ENCODE measurements around the gene ZSCAN16. TPM values are rescaled to one million over a fixed set of nuclear protein-coding genes. Genes with fewer than 3 reads are reported as not detected.
A peak's percentile ranks its signal among the peaks of the same experiment; 100 is the strongest.

ZSCAN16 gene
- total and polyA plus RNA-seq, 2 of the 13 experiments (the other 11 are each of a cell fraction or from before 2014, with no cell fraction given), result 5.7 to 12.7 TPM

DNA sequence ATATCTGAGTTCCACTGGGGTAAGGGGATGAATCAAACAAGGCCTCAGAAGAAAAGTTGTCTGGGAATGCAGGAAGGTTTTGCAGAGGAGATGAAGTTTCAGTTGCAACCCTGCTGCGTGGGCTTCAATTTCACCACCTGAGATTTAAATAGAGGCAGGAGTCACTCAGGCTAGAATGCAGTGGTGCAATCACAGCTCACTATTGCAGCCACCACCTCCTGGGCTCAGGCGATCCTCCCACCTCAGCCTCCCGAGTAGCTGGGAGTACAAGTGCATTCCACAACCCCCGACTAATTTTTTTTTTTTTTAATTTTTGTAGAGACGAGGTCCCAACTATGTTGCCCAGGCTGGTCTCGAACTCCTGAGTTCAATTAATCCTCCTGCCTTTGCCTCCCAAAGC lies 45.6 kb upstream of the ZSCAN16 start:
- ATAC-seq, result no peak
- BruUV-seq (replicated peaks), result no TSS peak
- TF ChIP-seq, protein P1, sequence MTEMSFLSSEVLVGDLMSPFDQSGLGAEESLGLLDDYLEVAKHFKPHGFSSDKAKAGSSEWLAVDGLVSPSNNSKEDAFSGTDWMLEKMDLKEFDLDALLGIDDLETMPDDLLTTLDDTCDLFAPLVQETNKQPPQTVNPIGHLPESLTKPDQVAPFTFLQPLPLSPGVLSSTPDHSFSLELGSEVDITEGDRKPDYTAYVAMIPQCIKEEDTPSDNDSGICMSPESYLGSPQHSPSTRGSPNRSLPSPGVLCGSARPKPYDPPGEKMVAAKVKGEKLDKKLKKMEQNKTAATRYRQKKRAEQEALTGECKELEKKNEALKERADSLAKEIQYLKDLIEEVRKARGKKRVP (CRISPR knock-in tag; IDR thresholded peaks at IDR 0.05), result peak in 1 of 2 experiments; percentile 37; a peak in 1 of 4 replicates
- TF ChIP-seq ZNF543 (CRISPR knock-in tag; IDR thresholded peaks at IDR 0.05), result no peak
- no peak for TF ChIP-seq ZSCAN30 (CRISPR knock-in tag; IDR thresholded peaks at IDR 0.05)
- TF ChIP-seq, protein P2, sequence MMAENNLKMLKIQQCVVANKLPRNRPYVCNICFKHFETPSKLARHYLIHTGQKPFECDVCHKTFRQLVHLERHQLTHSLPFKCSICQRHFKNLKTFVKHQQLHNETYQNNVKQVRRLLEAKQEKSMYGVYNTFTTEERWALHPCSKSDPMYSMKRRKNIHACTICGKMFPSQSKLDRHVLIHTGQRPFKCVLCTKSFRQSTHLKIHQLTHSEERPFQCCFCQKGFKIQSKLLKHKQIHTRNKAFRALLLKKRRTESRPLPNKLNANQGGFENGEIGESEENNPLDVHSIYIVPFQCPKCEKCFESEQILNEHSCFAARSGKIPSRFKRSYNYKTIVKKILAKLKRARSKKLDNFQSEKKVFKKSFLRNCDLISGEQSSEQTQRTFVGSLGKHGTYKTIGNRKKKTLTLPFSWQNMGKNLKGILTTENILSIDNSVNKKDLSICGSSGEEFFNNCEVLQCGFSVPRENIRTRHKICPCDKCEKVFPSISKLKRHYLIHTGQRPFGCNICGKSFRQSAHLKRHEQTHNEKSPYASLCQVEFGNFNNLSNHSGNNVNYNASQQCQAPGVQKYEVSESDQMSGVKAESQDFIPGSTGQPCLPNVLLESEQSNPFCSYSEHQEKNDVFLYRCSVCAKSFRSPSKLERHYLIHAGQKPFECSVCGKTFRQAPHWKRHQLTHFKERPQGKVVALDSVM (CRISPR knock-in tag; IDR thresholded peaks at IDR 0.05), result peak; percentile 56
- no peak for TF ChIP-seq ZC3H4 (CRISPR knock-in tag; IDR thresholded peaks at IDR 0.05; ENCODE audit: borderline replicate concordance)
- TF ChIP-seq MXD4 (CRISPR knock-in tag; IDR thresholded peaks at IDR 0.05), result no peak
- TF ChIP-seq, protein P3, sequence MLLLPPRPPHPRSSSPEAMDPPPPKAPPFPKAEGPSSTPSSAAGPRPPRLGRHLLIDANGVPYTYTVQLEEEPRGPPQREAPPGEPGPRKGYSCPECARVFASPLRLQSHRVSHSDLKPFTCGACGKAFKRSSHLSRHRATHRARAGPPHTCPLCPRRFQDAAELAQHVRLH (CRISPR knock-in tag; IDR thresholded peaks at IDR 0.05; ENCODE audit: borderline replicate concordance, low read depth), result no peak
- no peak for TF ChIP-seq TCF7L2 (IDR thresholded peaks at IDR 0.05; ENCODE audit: low read depth, low read length)
- no peak for TF ChIP-seq ZNF766 (CRISPR knock-in tag; IDR thresholded peaks at IDR 0.05; ENCODE audit: borderline replicate concordance)
- peak; percentile 49; the same call in 1 of the 2 replicates for TF ChIP-seq CEBPB (IDR thresholded peaks at IDR 0.05; ENCODE audit: borderline replicate concordance, low read depth, low read length)
- no peak for TF ChIP-seq ZNF296 (CRISPR knock-in tag; conservative IDR thresholded peaks at IDR 0.05)
- TF ChIP-seq, protein P4, sequence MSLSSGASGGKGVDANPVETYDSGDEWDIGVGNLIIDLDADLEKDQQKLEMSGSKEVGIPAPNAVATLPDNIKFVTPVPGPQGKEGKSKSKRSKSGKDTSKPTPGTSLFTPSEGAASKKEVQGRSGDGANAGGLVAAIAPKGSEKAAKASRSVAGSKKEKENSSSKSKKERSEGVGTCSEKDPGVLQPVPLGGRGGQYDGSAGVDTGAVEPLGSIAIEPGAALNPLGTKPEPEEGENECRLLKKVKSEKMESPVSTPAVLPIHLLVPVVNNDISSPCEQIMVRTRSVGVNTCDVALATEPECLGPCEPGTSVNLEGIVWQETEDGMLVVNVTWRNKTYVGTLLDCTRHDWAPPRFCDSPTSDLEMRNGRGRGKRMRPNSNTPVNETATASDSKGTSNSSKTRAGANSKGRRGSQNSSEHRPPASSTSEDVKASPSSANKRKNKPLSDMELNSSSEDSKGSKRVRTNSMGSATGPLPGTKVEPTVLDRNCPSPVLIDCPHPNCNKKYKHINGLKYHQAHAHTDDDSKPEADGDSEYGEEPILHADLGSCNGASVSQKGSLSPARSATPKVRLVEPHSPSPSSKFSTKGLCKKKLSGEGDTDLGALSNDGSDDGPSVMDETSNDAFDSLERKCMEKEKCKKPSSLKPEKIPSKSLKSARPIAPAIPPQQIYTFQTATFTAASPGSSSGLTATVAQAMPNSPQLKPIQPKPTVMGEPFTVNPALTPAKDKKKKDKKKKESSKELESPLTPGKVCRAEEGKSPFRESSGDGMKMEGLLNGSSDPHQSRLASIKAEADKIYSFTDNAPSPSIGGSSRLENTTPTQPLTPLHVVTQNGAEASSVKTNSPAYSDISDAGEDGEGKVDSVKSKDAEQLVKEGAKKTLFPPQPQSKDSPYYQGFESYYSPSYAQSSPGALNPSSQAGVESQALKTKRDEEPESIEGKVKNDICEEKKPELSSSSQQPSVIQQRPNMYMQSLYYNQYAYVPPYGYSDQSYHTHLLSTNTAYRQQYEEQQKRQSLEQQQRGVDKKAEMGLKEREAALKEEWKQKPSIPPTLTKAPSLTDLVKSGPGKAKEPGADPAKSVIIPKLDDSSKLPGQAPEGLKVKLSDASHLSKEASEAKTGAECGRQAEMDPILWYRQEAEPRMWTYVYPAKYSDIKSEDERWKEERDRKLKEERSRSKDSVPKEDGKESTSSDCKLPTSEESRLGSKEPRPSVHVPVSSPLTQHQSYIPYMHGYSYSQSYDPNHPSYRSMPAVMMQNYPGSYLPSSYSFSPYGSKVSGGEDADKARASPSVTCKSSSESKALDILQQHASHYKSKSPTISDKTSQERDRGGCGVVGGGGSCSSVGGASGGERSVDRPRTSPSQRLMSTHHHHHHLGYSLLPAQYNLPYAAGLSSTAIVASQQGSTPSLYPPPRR (CRISPR knock-in tag; IDR thresholded peaks at IDR 0.05; ENCODE audit: borderline replicate concordance), result no peak
- TF ChIP-seq ZSCAN22 (CRISPR knock-in tag; IDR thresholded peaks at IDR 0.05), result no peak
- TF ChIP-seq ZNF547 (CRISPR knock-in tag; IDR thresholded peaks at IDR 0.05), result no peak
- no peak overlapping the region for H3K4me2 ChIP-seq (ENCODE audit: low read depth, low read length)
- no peak overlapping the region for H2AFZ ChIP-seq (ENCODE audit: low read length)
- H3K27me3 ChIP-seq (ENCODE audit: control insufficient read depth in 1 of 2, insufficient read depth in 2 of 2, low read length in 2 of 2), result no peaks in the 10 kb centered on the region; a peak in 1 of 5 replicates
- intact Hi-C loops (cut with micrococcal nuclease; ENCODE audit: unreplicated experiment), result no loop called here
- H3K4me3 ChIP-seq (replicated peaks in 1 of 3; ENCODE audit: insufficient read depth in 1 of 3, low read depth in 2 of 3, low read length in 3 of 3), result no peak overlapping the region
- H3K9me3 ChIP-seq (ENCODE audit: low read length), result no peaks in the 10 kb centered on the region
- DNase-seq (ENCODE audit: low spot score), result no peak
- no peaks in the 10 kb centered on the region for H3K36me3 ChIP-seq (replicated peaks in 1 of 2; ENCODE audit: control insufficient read depth in 1 of 2, insufficient read depth in 2 of 2, low read length in 2 of 2)
- ChIA-PET CTCF (ENCODE audit: low intra/inter-chr PET ratio, low total read pairs) (no interaction called here), POLR2A (no interaction called here)
- H3K79me2 ChIP-seq (ENCODE audit: insufficient read depth, low read length), result peaks cover 11% of the 10 kb centered on the region
- 62% methylated on average over 6 of the region's 6 CpGs for WGBS (ENCODE audit: low lambda C conversion rate)
- peaks cover 34% of the 10 kb centered on the region for H3K4me1 ChIP-seq (ENCODE audit: insufficient read depth, low read length)
- H3K9ac ChIP-seq (ENCODE audit: insufficient read depth, low read depth, low read length), result no peak overlapping the region
- in situ Hi-C loops (cut with HindIII; ENCODE audit: extremely low pct_ligation_motif_present, low pct_unique_long_range_greater_than_20kb), result no loop called here
- H4K20me1 ChIP-seq (ENCODE audit: insufficient read depth, low read length), result no peaks in the 10 kb centered on the region
- no peak for FAIRE-seq
- no peak overlapping the region for H3K27ac ChIP-seq (ENCODE audit: extremely low read length, insufficient read depth, low read length)
